Measurements from ENCODE around the gene UBA1. TPM values are rescaled to one million over a fixed set of nuclear protein-coding genes. Genes with fewer than 3 reads are reported as not detected.
A peak's percentile ranks its signal among the peaks of the same experiment; 100 is the strongest.

UBA1 gene
- total and polyA plus RNA-seq, 2 of the 13 experiments (the other 11 are each of a cell fraction or from before 2014, with no cell fraction given) = 93.3 to 129 TPM

DNA sequence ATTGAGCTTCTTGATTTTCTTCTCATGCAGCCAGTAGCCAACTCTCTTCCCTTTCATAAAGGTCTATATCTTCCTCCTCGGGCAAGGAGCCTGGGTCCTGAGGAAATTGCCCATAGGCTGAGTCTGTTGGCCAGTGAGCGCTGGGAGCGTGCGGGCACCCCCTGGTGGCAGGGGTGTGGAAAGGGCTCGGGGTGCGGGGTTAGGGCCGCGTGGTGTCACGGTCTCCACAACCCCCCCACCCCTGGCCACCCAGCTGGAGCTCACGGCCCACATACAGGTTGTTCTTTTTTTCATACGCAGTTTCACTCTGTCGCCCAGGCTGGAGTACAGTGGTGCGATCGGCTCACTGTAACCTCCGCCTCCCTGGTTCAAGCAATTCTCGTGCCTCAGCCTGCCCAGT is 35.5 kb upstream of the UBA1 start:
- no TSS peak for BruUV-seq (replicated peaks)
- H3K36me3 ChIP-seq (replicated peaks in 1 of 2; ENCODE audit: control insufficient read depth in 1 of 2, insufficient read depth in 2 of 2, low read length in 2 of 2) = peaks cover 2 to 10% of the 10 kb centered on the region in 2 experiments; a peak in 3 of 5 replicates
- intact Hi-C loops (cut with micrococcal nuclease; ENCODE audit: unreplicated experiment) = no loop called here
- TF ChIP-seq ZBTB38 (CRISPR knock-in tag; IDR thresholded peaks at IDR 0.05) = 0 out of 2 replicates have a peak, but pooled peaks have one; percentile 28
- TF ChIP-seq, protein P1, sequence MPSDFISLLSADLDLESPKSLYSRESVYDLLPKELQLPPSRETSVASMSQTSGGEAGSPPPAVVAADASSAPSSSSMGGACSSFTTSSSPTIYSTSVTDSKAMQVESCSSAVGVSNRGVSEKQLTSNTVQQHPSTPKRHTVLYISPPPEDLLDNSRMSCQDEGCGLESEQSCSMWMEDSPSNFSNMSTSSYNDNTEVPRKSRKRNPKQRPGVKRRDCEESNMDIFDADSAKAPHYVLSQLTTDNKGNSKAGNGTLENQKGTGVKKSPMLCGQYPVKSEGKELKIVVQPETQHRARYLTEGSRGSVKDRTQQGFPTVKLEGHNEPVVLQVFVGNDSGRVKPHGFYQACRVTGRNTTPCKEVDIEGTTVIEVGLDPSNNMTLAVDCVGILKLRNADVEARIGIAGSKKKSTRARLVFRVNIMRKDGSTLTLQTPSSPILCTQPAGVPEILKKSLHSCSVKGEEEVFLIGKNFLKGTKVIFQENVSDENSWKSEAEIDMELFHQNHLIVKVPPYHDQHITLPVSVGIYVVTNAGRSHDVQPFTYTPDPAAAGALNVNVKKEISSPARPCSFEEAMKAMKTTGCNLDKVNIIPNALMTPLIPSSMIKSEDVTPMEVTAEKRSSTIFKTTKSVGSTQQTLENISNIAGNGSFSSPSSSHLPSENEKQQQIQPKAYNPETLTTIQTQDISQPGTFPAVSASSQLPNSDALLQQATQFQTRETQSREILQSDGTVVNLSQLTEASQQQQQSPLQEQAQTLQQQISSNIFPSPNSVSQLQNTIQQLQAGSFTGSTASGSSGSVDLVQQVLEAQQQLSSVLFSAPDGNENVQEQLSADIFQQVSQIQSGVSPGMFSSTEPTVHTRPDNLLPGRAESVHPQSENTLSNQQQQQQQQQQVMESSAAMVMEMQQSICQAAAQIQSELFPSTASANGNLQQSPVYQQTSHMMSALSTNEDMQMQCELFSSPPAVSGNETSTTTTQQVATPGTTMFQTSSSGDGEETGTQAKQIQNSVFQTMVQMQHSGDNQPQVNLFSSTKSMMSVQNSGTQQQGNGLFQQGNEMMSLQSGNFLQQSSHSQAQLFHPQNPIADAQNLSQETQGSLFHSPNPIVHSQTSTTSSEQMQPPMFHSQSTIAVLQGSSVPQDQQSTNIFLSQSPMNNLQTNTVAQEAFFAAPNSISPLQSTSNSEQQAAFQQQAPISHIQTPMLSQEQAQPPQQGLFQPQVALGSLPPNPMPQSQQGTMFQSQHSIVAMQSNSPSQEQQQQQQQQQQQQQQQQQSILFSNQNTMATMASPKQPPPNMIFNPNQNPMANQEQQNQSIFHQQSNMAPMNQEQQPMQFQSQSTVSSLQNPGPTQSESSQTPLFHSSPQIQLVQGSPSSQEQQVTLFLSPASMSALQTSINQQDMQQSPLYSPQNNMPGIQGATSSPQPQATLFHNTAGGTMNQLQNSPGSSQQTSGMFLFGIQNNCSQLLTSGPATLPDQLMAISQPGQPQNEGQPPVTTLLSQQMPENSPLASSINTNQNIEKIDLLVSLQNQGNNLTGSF (CRISPR knock-in tag; IDR thresholded peaks at IDR 0.05) = no peak
- no peak for TF ChIP-seq SOX13 (IDR thresholded peaks at IDR 0.05)
- no peak for TF ChIP-seq SOX13 (CRISPR knock-in tag; conservative IDR thresholded peaks at IDR 0.05 in 1 of 2, IDR thresholded peaks at IDR 0.05 in 1 of 2)
- TF ChIP-seq, protein P2, sequence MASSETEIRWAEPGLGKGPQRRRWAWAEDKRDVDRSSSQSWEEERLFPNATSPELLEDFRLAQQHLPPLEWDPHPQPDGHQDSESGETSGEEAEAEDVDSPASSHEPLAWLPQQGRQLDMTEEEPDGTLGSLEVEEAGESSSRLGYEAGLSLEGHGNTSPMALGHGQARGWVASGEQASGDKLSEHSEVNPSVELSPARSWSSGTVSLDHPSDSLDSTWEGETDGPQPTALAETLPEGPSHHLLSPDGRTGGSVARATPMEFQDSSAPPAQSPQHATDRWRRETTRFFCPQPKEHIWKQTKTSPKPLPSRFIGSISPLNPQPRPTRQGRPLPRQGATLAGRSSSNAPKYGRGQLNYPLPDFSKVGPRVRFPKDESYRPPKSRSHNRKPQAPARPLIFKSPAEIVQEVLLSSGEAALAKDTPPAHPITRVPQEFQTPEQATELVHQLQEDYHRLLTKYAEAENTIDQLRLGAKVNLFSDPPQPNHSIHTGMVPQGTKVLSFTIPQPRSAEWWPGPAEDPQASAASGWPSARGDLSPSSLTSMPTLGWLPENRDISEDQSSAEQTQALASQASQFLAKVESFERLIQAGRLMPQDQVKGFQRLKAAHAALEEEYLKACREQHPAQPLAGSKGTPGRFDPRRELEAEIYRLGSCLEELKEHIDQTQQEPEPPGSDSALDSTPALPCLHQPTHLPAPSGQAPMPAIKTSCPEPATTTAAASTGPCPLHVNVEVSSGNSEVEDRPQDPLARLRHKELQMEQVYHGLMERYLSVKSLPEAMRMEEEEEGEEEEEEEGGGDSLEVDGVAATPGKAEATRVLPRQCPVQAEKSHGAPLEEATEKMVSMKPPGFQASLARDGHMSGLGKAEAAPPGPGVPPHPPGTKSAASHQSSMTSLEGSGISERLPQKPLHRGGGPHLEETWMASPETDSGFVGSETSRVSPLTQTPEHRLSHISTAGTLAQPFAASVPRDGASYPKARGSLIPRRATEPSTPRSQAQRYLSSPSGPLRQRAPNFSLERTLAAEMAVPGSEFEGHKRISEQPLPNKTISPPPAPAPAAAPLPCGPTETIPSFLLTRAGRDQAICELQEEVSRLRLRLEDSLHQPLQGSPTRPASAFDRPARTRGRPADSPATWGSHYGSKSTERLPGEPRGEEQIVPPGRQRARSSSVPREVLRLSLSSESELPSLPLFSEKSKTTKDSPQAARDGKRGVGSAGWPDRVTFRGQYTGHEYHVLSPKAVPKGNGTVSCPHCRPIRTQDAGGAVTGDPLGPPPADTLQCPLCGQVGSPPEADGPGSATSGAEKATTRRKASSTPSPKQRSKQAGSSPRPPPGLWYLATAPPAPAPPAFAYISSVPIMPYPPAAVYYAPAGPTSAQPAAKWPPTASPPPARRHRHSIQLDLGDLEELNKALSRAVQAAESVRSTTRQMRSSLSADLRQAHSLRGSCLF (CRISPR knock-in tag; IDR thresholded peaks at IDR 0.05; ENCODE audit: borderline replicate concordance) = no peak
- TF ChIP-seq, protein P3, sequence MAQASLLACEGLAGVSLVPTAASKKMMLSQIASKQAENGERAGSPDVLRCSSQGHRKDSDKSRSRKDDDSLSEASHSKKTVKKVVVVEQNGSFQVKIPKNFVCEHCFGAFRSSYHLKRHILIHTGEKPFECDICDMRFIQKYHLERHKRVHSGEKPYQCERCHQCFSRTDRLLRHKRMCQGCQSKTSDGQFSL (CRISPR knock-in tag; IDR thresholded peaks at IDR 0.05) = 0 out of 2 replicates have a peak, but pooled peaks have one; percentile 49

More for the DNA sequence above, 35.5 kb upstream of the UBA1 start:
- H3K9ac ChIP-seq (ENCODE audit: insufficient read depth, low read depth, low read length) = no peak overlapping the region
- H3K79me2 ChIP-seq (ENCODE audit: insufficient read depth, low read length) = peaks cover 47% of the 10 kb centered on the region
- H3K4me2 ChIP-seq (ENCODE audit: low read depth, low read length) = no peak overlapping the region
- peaks cover 25% of the 10 kb centered on the region for H3K4me1 ChIP-seq (ENCODE audit: insufficient read depth, low read length)
- no peaks in the 10 kb centered on the region for H3K27me3 ChIP-seq (ENCODE audit: control insufficient read depth in 1 of 2, insufficient read depth in 2 of 2, low read length in 2 of 2)
- no peaks in the 10 kb centered on the region for H3K9me3 ChIP-seq (ENCODE audit: low read length)
- H2AFZ ChIP-seq (ENCODE audit: low read length) = no peak overlapping the region
- H3K27ac ChIP-seq (ENCODE audit: extremely low read length, insufficient read depth, low read length) = no peak overlapping the region
- in situ Hi-C loops (cut with HindIII; ENCODE audit: extremely low pct_ligation_motif_present, low pct_unique_long_range_greater_than_20kb) = no loop called here
- CTCF ChIA-PET (ENCODE audit: low intra/inter-chr PET ratio, low total read pairs) = no interaction called here
- H4K20me1 ChIP-seq (ENCODE audit: insufficient read depth, low read length) = peaks cover 2% of the 10 kb centered on the region; the same call in 1 of the 2 replicates
- H3K4me3 ChIP-seq (replicated peaks in 1 of 3; ENCODE audit: insufficient read depth in 1 of 3, low read depth in 2 of 3, low read length in 3 of 3) = no peak overlapping the region
- DNase-seq (ENCODE audit: low spot score) (no peak), FAIRE-seq (no peak), ATAC-seq (peak; percentile 53; the same call in 2 of the 3 replicates)
- WGBS (ENCODE audit: low lambda C conversion rate) = 100% methylated on average over 6 of the region's 16 CpGs
- POLR2A ChIA-PET = interaction anchor here (1.4 kb wide), 1 partner anchor 29 kb away, joined by 3 read pairs; no protein-coding TSS in a partner anchor
